Effector memory CD4-positive, alpha-beta T cell (primary cell): ENCODE measurements around the gene REPS2.

Experiments
- DNase-seq, 3 donors: peaks; one replicate each; pipeline ENCODE4 v3.0.0-alpha.2; 2020
- H3K27ac ChIP-seq: 2 replicates; pipeline ENCODE4 v1.7.0; 2013; ENCODE audit warnings: mild to moderate bottlenecking, low read length, moderate library complexity; ENCODE audit not compliant: insufficient read depth, poor library complexity, severe bottlenecking
- H3K27me3 ChIP-seq: replicated peaks from 2 replicates; pipeline ENCODE4 v1.7.0; 2013; ENCODE audit warnings: mild to moderate bottlenecking, low read length; ENCODE audit not compliant: insufficient read depth, control insufficient read depth, poor library complexity, severe bottlenecking
- H3K36me3 ChIP-seq: 2 replicates; pipeline ENCODE4 v1.7.0; 2013; ENCODE audit warnings: mild to moderate bottlenecking, low read length, moderate library complexity; ENCODE audit not compliant: control insufficient read depth, insufficient read depth
- H3K4me1 ChIP-seq: 2 replicates; pipeline ENCODE4 v1.7.0; 2013; ENCODE audit warnings: low read length, mild to moderate bottlenecking; ENCODE audit not compliant: control insufficient read depth, insufficient read depth, poor library complexity, severe bottlenecking
- H3K4me3 ChIP-seq: 2 replicates; pipeline ENCODE4 v1.7.0; 2013; ENCODE audit warnings: low read length, low read depth, mild to moderate bottlenecking; ENCODE audit not compliant: insufficient read depth, poor library complexity, severe bottlenecking
- H3K9me3 ChIP-seq: 2 replicates; pipeline ENCODE4 v1.7.0; 2013; ENCODE audit warnings: mild to moderate bottlenecking, low read length, moderate library complexity; ENCODE audit not compliant: control insufficient read depth

The REPS2 gene

DNA sequence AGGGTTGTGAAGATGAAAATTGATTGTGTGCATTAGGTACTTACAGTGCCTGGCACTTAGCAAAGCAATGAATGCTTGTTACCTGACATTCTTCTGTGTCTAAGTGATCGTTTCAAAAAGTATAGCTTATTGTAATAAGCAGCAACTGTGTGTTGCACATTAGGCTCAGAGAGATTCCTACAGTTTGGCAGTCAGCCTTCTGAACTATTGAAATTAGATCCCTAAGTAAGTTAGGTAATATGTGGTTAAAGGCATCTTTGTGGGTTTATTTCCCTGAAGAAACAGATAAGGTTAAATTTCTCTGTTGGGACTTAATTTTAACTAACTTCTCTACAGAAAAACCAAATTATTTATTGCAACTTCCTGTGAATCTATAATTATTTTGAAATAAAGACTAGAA lies 93.4 kb downstream of the REPS2 start:
- DNase-seq, result no peak

GRCh38 chrX:17040711-17041110 lies 94.3 kb downstream of the REPS2 start:
- Histone ChIP-seq H3K4me3 (no peak overlapping the region), H3K27ac (no peak overlapping the region), H3K36me3 (no peaks in the 10 kb centered on the region), H3K4me1 (no peaks in the 10 kb centered on the region), H3K9me3 (no peaks in the 10 kb centered on the region), H3K27me3 (no peaks in the 10 kb centered on the region)
- no peak for DNase-seq

More for the DNA sequence above, 93.4 kb downstream of the REPS2 start:
- no peaks in the 10 kb centered on the region for H3K9me3 ChIP-seq
- no peaks in the 10 kb centered on the region for H3K36me3 ChIP-seq
- H3K4me1 ChIP-seq, result no peaks in the 10 kb centered on the region
- H3K27ac ChIP-seq, result no peak overlapping the region
- no peak overlapping the region for H3K4me3 ChIP-seq
- H3K27me3 ChIP-seq, result no peaks in the 10 kb centered on the region

DNA sequence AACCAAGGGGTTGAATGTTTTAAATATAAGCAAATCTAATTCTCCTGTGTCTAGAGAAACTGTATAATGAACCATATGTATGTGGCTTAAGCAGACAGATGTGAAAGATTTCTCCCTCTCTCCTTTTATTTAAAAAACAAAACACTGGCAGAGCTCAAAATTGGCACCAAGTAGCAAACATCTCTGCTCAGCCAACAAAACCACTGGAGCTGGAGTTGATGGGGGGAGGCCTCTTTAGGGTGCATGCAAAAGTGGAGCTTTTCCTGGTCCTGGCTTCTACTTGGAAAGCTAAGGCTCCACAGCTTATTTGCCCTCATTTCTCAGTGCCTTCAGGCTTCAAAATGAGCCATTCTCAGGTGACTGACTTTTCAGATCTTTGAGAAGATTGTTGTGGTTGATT lies 95.6 kb downstream of the REPS2 start:
- H3K36me3 ChIP-seq, result no peaks in the 10 kb centered on the region
- no peak overlapping the region for H3K27ac ChIP-seq
- no peak overlapping the region for H3K4me3 ChIP-seq
- H3K4me1 ChIP-seq, result no peaks in the 10 kb centered on the region
- H3K27me3 ChIP-seq, result no peaks in the 10 kb centered on the region
- no peak for DNase-seq
- H3K9me3 ChIP-seq, result no peaks in the 10 kb centered on the region

DNA sequence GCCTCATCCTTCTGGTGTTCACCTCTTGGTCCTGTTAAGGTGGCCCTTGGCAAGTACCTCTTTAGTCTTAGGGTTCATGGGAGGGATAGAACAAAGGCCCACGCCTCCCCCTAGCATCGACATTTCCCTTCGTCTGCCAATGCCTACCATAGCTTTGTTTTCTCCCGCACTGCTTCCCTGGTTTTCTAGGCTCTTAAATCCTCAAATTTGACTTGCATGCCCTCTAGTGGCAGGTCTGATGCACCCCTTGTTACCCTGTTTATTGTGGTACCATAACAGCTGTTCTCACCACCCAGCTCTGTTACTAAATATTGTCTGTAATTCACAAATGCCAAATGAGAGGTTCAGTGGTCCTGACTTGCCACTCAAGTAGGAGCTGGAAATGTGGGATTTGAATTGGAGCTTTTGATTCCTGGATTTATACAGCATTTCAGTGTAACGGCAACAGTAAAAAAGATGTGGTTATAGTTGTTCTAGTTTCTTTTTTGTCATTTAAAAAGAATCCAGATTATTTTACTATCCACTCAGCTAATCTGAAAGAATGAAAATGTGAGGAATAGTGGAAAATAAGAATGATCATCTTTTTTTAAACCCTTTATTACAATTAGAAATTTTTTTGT lies 100.1 kb downstream of the REPS2 start:
- H3K4me1 ChIP-seq, result no peaks in the 10 kb centered on the region
- H3K9me3 ChIP-seq, result no peaks in the 10 kb centered on the region
- no peak overlapping the region for H3K4me3 ChIP-seq
- no peak for DNase-seq
- H3K27me3 ChIP-seq, result no peaks in the 10 kb centered on the region
- H3K36me3 ChIP-seq, result no peaks in the 10 kb centered on the region
- no peak overlapping the region for H3K27ac ChIP-seq

DNA sequence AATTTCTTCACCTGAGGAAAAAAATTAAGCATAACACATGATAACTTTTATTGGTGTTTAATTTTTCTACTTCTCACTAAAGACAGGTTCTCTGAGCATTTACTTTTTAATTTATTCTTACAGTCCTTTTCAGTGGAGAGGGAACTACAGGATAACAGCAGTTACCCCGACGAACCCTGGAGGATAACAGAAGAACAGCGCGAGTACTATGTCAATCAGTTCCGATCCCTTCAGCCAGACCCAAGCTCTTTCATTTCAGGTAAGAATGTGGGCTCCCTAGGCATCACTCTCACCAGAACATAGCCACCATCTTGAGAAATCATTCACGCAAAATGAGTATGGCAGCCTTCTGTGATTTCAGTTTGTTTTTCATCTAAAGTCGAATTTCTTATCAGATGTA lies 100.8 kb downstream of the REPS2 start:
- Histone ChIP-seq H3K4me3 (no peak overlapping the region), H3K27me3 (no peaks in the 10 kb centered on the region), H3K36me3 (no peaks in the 10 kb centered on the region), H3K27ac (no peak overlapping the region), H3K9me3 (no peaks in the 10 kb centered on the region), H3K4me1 (no peaks in the 10 kb centered on the region)
- DNase-seq, result no peak

DNA sequence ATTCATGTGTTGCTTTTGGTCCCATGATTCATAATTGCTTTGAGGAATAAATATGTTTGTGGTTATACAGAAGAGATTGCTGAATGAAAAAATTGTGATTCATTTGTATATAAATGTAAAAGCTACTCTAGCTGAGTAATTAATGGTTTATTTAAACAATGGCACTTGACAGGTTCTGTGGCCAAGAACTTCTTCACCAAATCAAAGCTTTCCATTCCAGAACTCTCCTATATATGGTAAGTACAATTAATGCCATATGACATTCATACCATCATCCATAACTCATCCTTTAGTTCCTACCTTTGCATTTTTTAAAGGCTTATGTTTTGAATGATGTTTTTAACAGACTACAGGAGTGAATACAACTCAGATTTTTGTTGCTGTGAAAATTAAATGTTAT lies 105.8 kb downstream of the REPS2 start:
- no peak for DNase-seq
- H3K4me3 ChIP-seq, result no peak overlapping the region
- no peaks in the 10 kb centered on the region for H3K27me3 ChIP-seq
- H3K36me3 ChIP-seq, result no peaks in the 10 kb centered on the region
- H3K9me3 ChIP-seq, result no peaks in the 10 kb centered on the region
- no peak overlapping the region for H3K27ac ChIP-seq
- H3K4me1 ChIP-seq, result no peaks in the 10 kb centered on the region

GRCh38 chrX:17052793-17053192 lies 106.3 kb downstream of the REPS2 start:
- Histone ChIP-seq H3K4me1 (no peaks in the 10 kb centered on the region), H3K27me3 (no peaks in the 10 kb centered on the region), H3K9me3 (no peaks in the 10 kb centered on the region), H3K4me3 (no peak overlapping the region), H3K27ac (no peak overlapping the region), H3K36me3 (no peaks in the 10 kb centered on the region)
- DNase-seq, result no peak

DNA sequence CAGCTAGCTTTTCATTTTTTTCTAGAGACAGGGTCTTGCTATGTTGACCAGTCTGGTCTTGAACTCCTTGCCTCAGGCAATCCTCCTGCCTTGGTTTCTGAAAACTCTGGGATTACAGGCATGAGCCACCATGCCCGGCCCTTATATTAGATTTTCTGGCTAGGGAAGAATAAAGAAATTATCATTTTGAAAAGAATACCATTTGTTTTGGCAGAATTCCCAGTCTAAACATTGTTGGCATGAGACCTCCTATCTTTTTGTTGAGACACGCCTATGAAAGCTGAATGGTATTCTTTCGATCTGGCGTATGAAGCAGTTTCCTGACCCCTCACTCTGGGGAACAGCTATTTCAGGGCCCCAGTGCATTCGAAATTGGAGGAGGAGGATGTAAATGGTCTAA lies 107.0 kb downstream of the REPS2 start:
- no peak for DNase-seq
- Histone ChIP-seq H3K4me1 (no peaks in the 10 kb centered on the region), H3K27me3 (no peaks in the 10 kb centered on the region), H3K36me3 (no peaks in the 10 kb centered on the region), H3K27ac (no peak overlapping the region), H3K4me3 (no peak overlapping the region), H3K9me3 (no peaks in the 10 kb centered on the region)

DNA sequence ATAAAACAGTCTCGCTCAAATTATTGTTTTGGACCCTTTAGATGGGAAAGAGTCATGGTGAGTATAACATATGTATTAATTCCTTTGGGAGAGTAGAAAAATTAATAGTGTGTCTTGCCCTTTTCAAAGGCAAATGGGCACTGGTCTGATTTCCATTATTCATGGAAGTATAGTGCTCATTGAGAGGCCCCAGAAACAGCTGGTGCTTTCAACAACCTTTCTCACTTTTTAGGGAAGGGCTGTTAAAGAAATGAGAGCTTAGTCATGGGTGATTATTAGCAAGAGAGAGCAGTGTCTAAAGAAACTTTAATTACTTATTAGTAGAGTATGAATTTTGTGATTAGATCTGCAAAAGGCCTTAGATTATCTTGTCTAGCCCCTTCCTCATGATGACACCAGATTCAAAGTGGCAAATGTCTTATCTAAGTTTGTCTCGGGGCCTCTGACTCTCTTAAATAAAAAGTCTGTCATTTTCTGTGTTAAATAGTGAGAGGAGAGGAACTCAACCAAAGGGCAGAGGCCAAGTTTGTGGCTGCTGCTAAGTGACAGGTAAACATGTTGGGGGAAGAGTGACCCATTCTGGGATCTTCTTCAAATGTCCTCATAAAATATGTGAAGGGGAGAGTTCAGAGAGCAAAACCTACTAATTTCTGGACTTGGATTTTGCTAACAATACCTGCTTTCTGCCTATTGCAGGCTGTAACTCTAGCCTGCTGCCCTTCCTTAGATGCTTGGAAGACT lies 110.6 kb downstream of the REPS2 start:
- Histone ChIP-seq H3K27ac (no peak overlapping the region), H3K4me1 (no peaks in the 10 kb centered on the region), H3K4me3 (no peak overlapping the region), H3K36me3 (no peaks in the 10 kb centered on the region), H3K27me3 (no peaks in the 10 kb centered on the region), H3K9me3 (no peaks in the 10 kb centered on the region)
- DNase-seq, result no peak

DNA sequence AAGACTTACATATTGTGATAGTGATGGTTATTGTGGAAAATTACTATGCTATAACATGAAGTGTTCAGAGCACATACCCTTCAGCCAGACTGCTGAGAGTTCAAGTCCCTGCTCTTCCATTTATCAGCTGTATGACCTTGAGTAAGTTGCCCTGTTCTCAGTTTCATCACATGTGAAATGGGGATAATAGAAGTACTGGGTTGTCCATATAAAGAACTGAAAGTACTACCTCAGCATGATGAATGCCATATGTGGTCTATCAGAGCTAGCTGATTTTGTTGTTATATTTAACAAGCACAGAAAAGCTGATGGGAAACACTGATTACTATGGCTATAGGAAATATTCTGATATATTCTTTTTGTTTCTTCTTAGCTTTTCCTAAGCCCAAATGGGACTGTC lies 115.6 kb downstream of the REPS2 start:
- no peaks in the 10 kb centered on the region for H3K27me3 ChIP-seq
- H3K36me3 ChIP-seq, result no peaks in the 10 kb centered on the region
- DNase-seq, result no peak
- H3K4me1 ChIP-seq, result no peaks in the 10 kb centered on the region
- H3K9me3 ChIP-seq, result no peaks in the 10 kb centered on the region
- H3K27ac ChIP-seq, result no peak overlapping the region
- no peak overlapping the region for H3K4me3 ChIP-seq
